ENCODE results near the gene CDKAL1.

CDKAL1 gene

GRCh38 chr6:21080221-21080620 lies 546.0 kb downstream of the CDKAL1 start:
- Histone ChIP-seq H3K36me3 (no peaks in the 10 kb centered on the region), H3K27me3 (no peaks in the 10 kb centered on the region), H3K27ac (no peak overlapping the region), H3K4me1 (peaks cover 0 to 4% (median 0%) of the 10 kb centered on the region in 4 donors), H3K4me3 (no peak overlapping the region), H3K9me3 (no peaks in the 10 kb centered on the region)
- TF ChIP-seq, protein P1, sequence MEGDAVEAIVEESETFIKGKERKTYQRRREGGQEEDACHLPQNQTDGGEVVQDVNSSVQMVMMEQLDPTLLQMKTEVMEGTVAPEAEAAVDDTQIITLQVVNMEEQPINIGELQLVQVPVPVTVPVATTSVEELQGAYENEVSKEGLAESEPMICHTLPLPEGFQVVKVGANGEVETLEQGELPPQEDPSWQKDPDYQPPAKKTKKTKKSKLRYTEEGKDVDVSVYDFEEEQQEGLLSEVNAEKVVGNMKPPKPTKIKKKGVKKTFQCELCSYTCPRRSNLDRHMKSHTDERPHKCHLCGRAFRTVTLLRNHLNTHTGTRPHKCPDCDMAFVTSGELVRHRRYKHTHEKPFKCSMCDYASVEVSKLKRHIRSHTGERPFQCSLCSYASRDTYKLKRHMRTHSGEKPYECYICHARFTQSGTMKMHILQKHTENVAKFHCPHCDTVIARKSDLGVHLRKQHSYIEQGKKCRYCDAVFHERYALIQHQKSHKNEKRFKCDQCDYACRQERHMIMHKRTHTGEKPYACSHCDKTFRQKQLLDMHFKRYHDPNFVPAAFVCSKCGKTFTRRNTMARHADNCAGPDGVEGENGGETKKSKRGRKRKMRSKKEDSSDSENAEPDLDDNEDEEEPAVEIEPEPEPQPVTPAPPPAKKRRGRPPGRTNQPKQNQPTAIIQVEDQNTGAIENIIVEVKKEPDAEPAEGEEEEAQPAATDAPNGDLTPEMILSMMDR (IDR thresholded peaks at IDR 0.05): no peak
- DNase-seq: no peak
- intact Hi-C loops (cut with DNase I; ENCODE audit: low total_unique reads): no loop called here

GRCh38 chr6:21082091-21082490 lies 547.8 kb downstream of the CDKAL1 start:
- Histone ChIP-seq H3K4me3 (no peak overlapping the region), H3K4me1 (peaks cover 0 to 4% (median 0%) of the 10 kb centered on the region in 4 donors), H3K27me3 (no peaks in the 10 kb centered on the region), H3K27ac (no peak overlapping the region), H3K9me3 (no peaks in the 10 kb centered on the region), H3K36me3 (no peaks in the 10 kb centered on the region)
- intact Hi-C loops (cut with DNase I; ENCODE audit: low total_unique reads): no loop called here
- TF ChIP-seq, protein P1 (IDR thresholded peaks at IDR 0.05): no peak
- DNase-seq: no peak

DNA sequence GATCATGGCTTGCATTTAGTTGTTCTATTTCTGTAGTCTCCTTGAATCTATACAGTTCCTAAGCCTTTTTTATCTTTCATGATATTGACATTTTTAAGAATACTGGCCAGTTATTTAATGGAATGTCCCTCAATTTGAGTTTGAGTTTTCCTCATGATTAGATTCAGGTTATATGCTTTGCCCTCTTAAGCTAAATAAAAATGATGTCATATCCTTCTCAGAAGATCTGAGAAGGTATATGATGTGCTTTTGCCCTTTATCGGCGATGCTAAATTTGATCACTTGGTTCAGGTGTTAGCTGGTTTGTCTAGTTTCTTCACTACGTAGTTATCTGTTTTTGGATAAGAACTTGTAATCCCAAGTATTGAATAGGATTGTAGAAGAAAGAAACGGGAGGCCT lies 549.5 kb downstream of the CDKAL1 start:
- Histone ChIP-seq H3K4me1 (peaks cover 0 to 4% (median 0%) of the 10 kb centered on the region in 4 donors), H3K27ac (no peak overlapping the region), H3K9me3 (no peaks in the 10 kb centered on the region), H3K36me3 (no peaks in the 10 kb centered on the region), H3K4me3 (no peak overlapping the region), H3K27me3 (no peaks in the 10 kb centered on the region)
- no peak for DNase-seq
- TF ChIP-seq, protein P1 (IDR thresholded peaks at IDR 0.05): no peak
- intact Hi-C loops (cut with DNase I; ENCODE audit: low total_unique reads): no loop called here

DNA sequence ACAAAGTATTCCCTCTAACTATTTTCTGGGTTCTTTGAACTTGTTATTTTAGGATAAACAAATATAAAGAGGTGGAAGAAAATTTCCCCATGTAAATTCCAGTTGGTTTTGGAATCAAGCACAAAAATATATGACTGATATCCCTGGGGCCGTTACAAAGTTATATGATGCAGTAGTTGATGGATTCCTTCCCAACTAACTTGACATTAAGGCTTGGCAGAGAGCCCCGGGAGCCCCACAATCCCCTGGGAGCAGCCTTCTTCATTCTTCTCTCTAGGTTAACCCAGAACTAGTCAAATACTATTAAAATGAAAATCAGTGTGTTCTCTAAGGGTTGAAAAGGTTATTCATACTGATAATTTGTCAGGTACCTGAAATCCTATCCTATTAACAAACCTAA lies 550.4 kb downstream of the CDKAL1 start:
- intact Hi-C loops (cut with DNase I; ENCODE audit: low total_unique reads): no loop called here
- TF ChIP-seq, protein P1 (IDR thresholded peaks at IDR 0.05): no peak

DNA sequence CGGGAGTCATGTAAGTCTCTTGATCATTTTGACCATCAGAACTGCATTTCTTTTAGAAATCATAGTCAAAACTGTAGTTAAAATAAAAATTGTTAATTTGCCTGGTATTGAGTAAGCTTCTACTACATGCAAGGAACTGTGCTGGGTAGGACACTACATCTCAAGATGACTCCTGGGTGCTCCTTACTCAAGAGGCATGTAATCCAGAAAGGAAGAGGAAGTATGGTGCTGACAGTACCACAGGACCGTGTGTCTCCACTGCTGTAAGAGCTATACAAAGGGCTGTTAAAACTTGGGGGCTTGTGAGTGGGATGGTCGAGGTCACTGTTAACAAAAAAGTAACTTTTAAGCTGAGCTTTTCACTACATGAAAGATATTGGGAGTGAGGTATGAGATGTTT lies 551.0 kb downstream of the CDKAL1 start:
- DNase-seq: no peak
- no peaks in the 10 kb centered on the region for H3K36me3 ChIP-seq
- H3K4me3 ChIP-seq: no peak overlapping the region
- no peaks in the 10 kb centered on the region for H3K9me3 ChIP-seq
- no peak overlapping the region for H3K27ac ChIP-seq
- H3K4me1 ChIP-seq: no peaks in the 10 kb centered on the region
- intact Hi-C loops (cut with DNase I; ENCODE audit: low total_unique reads): no loop called here
- TF ChIP-seq, protein P1 (IDR thresholded peaks at IDR 0.05): no peak
- H3K27me3 ChIP-seq: no peaks in the 10 kb centered on the region

More for the DNA sequence above, 550.4 kb downstream of the CDKAL1 start:
- Histone ChIP-seq H3K4me3 (no peak overlapping the region), H3K36me3 (no peaks in the 10 kb centered on the region), H3K27me3 (no peaks in the 10 kb centered on the region), H3K9me3 (no peaks in the 10 kb centered on the region), H3K4me1 (no peaks in the 10 kb centered on the region), H3K27ac (no peak overlapping the region)
- no peak for DNase-seq

- TF ChIP-seq, protein P1 (IDR thresholded peaks at IDR 0.05): no peak
Observed at GRCh38 chr6:21085643-21086042, 551.4 kb downstream of the CDKAL1 start.

More at GRCh38 chr6:21085643-21086042, 551.4 kb downstream of the CDKAL1 start:
- Histone ChIP-seq H3K27ac (no peak overlapping the region), H3K27me3 (no peaks in the 10 kb centered on the region), H3K4me3 (no peak overlapping the region), H3K36me3 (no peaks in the 10 kb centered on the region), H3K9me3 (no peaks in the 10 kb centered on the region), H3K4me1 (no peaks in the 10 kb centered on the region)
- intact Hi-C loops (cut with DNase I; ENCODE audit: low total_unique reads): no loop called here
- DNase-seq: no peak

All from tibial artery (tissue), 4 donors.